ENCODE results near the gene CHST6.

GRCh38 chr16:75458029-75458428 lies 37.2 kb downstream of the CHST6 start:
- TF ChIP-seq CTCF (conservative IDR thresholded peaks at IDR 0.05 in 1 of 2, IDR thresholded peaks at IDR 0.05 in 1 of 2; ENCODE audit: low read depth in 1 of 2, low read length in 2 of 2) (no peak), EZH2 (IDR thresholded peaks at IDR 0.05; ENCODE audit: low read length, missing control alignments) (no peak)

All from fibroblast of lung (primary cell).